Gastrocnemius medialis (tissue), 4 donors: ENCODE measurements around the gene CLCN3.

Experiments used
- POLR2A ChIP-seq, 2 donors: fragments of 450-650 bp; IDR thresholded peaks; one replicate each; pipeline ENCODE4 v1.6.1; 2017; ENCODE audit warnings: antibody characterized with exemption in 2 of 2, mild to moderate bottlenecking in 2 of 2, moderate library complexity in 2 of 2
- TF ChIP-seq, protein P1 (sequence below), 5 experiments: fragments of 450-650 bp in 3 of 5; fragments of 200-600 bp in 2 of 5; sonication (generic) in 2 of 5; IDR thresholded peaks in 4 of 5; conservative IDR thresholded peaks in 1 of 5; 1 replicate in 4 of 5; 2 replicates in 1 of 5; pipeline ENCODE4 v1.5.1; 2016 to 2019; ENCODE audit warnings: antibody characterized with exemption in 5 of 5, mild to moderate bottlenecking in 3 of 5, moderate library complexity in 3 of 5

DNA sequence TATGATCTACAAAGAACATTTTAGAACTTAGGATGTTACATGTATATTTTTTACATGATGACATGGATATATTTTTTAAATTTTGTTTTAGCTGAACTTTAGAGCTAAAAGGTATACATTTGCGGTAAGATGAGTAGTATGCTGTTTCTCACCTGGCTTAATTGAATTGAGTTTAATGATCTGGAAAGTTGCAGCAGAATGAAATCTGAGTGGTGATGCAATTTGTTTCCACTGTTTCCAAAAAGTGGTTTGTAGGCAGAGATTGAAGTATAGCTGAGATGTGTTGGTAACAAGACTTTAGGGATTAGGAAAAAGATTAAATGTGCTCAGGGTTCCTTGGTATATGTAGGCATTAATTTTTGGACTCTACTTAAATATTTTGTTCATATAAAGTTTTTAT lies 69.3 kb downstream of the CLCN3 start:
- no peak for TF ChIP-seq POLR2A (IDR thresholded peaks at IDR 0.05)
- TF ChIP-seq, protein P1, sequence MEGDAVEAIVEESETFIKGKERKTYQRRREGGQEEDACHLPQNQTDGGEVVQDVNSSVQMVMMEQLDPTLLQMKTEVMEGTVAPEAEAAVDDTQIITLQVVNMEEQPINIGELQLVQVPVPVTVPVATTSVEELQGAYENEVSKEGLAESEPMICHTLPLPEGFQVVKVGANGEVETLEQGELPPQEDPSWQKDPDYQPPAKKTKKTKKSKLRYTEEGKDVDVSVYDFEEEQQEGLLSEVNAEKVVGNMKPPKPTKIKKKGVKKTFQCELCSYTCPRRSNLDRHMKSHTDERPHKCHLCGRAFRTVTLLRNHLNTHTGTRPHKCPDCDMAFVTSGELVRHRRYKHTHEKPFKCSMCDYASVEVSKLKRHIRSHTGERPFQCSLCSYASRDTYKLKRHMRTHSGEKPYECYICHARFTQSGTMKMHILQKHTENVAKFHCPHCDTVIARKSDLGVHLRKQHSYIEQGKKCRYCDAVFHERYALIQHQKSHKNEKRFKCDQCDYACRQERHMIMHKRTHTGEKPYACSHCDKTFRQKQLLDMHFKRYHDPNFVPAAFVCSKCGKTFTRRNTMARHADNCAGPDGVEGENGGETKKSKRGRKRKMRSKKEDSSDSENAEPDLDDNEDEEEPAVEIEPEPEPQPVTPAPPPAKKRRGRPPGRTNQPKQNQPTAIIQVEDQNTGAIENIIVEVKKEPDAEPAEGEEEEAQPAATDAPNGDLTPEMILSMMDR (IDR thresholded peaks at IDR 0.05 in 4 of 5, conservative IDR thresholded peaks at IDR 0.05 in 1 of 5): no peak
